Measurements from ENCODE around the gene USP17L25. TPM values are rescaled to one million over a fixed set of nuclear protein-coding genes. Genes with fewer than 3 reads are reported as not detected.
"Not testable (repeated sequence)": the region's sequence is repeated elsewhere in the genome, so short reads cannot be mapped to it uniquely, and the experiment has no call there.

The USP17L25 gene
- total and polyA plus RNA-seq, 2 donors (not counting 3 experiments of a cell fraction or from before 2014, with no cell fraction given): not detected

- H3K9ac ChIP-seq (replicated peaks; ENCODE audit: extremely low read depth, insufficient read depth, low read length); dilution Hi-C loops (cut with MboI; ENCODE audit: extremely low pct_ligation_motif_present, low sequenced_read_pairs); H3K4me3 ChIP-seq (replicated peaks in 1 of 3; ENCODE audit: insufficient read depth in 1 of 3, low read depth in 1 of 3, low read length in 3 of 3); FAIRE-seq; H3K36me3 ChIP-seq (ENCODE audit: control insufficient read depth in 2 of 2, extremely low read depth in 1 of 2, insufficient read depth in 2 of 2, low read length in 2 of 2); BruUV-seq (replicated peaks); H3K79me2 ChIP-seq (ENCODE audit: control insufficient read depth, insufficient read depth, low read length); H3K9me3 ChIP-seq (replicated peaks; ENCODE audit: control insufficient read depth, insufficient read depth, low read length); H3K9me1 ChIP-seq (replicated peaks; ENCODE audit: control insufficient read depth, extremely low read depth, insufficient read depth, low read length); POLR2A ChIA-PET; CTCF ChIA-PET; intact Hi-C loops (cut with micrococcal nuclease); H3K27me3 ChIP-seq (ENCODE audit: control insufficient read depth in 2 of 2, insufficient read depth in 2 of 2, low read length in 2 of 2); H3K4me1 ChIP-seq (ENCODE audit: control insufficient read depth, extremely low read depth, insufficient read depth, low read length); H3K27ac ChIP-seq (ENCODE audit: insufficient read depth, low read depth, low read length); DNase-seq (ENCODE audit: low read depth, low spot score); H4K20me1 ChIP-seq (replicated peaks; ENCODE audit: control insufficient read depth, extremely low read depth, insufficient read depth, low read length); H3K4me2 ChIP-seq (ENCODE audit: insufficient read depth, low read length); H2AFZ ChIP-seq (ENCODE audit: low read depth, low read length): not testable (repeated sequence)
Measured at GRCh38 chr4:9353338-9353737, 23.6 kb downstream of the USP17L25 start, which contains the start of gene USP17L29. Gene USP17L29 (plus strand): TSS chr4:9353638. CDS start chr4:9353638, 0 bp downstream.

GRCh38 chr4:9362829-9363228 lies 33.1 kb downstream of the USP17L25 start, which contains the start of gene USP17L30:
Gene USP17L30 (plus strand): TSS chr4:9363129. CDS start chr4:9363129, 0 bp downstream.
- H3K27me3 ChIP-seq (ENCODE audit: control insufficient read depth in 2 of 2, insufficient read depth in 2 of 2, low read length in 2 of 2); CTCF ChIA-PET; POLR2A ChIA-PET; H3K9me1 ChIP-seq (replicated peaks; ENCODE audit: control insufficient read depth, extremely low read depth, insufficient read depth, low read length); dilution Hi-C loops (cut with MboI; ENCODE audit: extremely low pct_ligation_motif_present, low sequenced_read_pairs); H3K36me3 ChIP-seq (ENCODE audit: control insufficient read depth in 2 of 2, extremely low read depth in 1 of 2, insufficient read depth in 2 of 2, low read length in 2 of 2); DNase-seq (ENCODE audit: low read depth, low spot score); H3K27ac ChIP-seq (ENCODE audit: insufficient read depth, low read depth, low read length); H4K20me1 ChIP-seq (replicated peaks; ENCODE audit: control insufficient read depth, extremely low read depth, insufficient read depth, low read length); H3K9ac ChIP-seq (replicated peaks; ENCODE audit: extremely low read depth, insufficient read depth, low read length); BruUV-seq (replicated peaks); H2AFZ ChIP-seq (ENCODE audit: low read depth, low read length); intact Hi-C loops (cut with micrococcal nuclease); H3K4me2 ChIP-seq (ENCODE audit: insufficient read depth, low read length); H3K4me1 ChIP-seq (ENCODE audit: control insufficient read depth, extremely low read depth, insufficient read depth, low read length); FAIRE-seq; H3K9me3 ChIP-seq (replicated peaks; ENCODE audit: control insufficient read depth, insufficient read depth, low read length); H3K4me3 ChIP-seq (replicated peaks in 1 of 3; ENCODE audit: insufficient read depth in 1 of 3, low read depth in 1 of 3, low read length in 3 of 3); H3K79me2 ChIP-seq (ENCODE audit: control insufficient read depth, insufficient read depth, low read length): not testable (repeated sequence)

GRCh38 chr4:9379881-9380280 lies 50.2 kb downstream of the USP17L25 start:
- H2AFZ ChIP-seq (ENCODE audit: low read depth, low read length); H3K27me3 ChIP-seq (ENCODE audit: control insufficient read depth in 2 of 2, insufficient read depth in 2 of 2, low read length in 2 of 2); H3K27ac ChIP-seq (ENCODE audit: insufficient read depth, low read depth, low read length); H3K4me3 ChIP-seq (replicated peaks in 1 of 3; ENCODE audit: insufficient read depth in 1 of 3, low read depth in 1 of 3, low read length in 3 of 3); dilution Hi-C loops (cut with MboI; ENCODE audit: extremely low pct_ligation_motif_present, low sequenced_read_pairs); H3K4me1 ChIP-seq (ENCODE audit: control insufficient read depth, extremely low read depth, insufficient read depth, low read length); H3K9me3 ChIP-seq (replicated peaks; ENCODE audit: control insufficient read depth, insufficient read depth, low read length); H3K36me3 ChIP-seq (ENCODE audit: control insufficient read depth in 2 of 2, extremely low read depth in 1 of 2, insufficient read depth in 2 of 2, low read length in 2 of 2); CTCF ChIA-PET; H3K9ac ChIP-seq (replicated peaks; ENCODE audit: extremely low read depth, insufficient read depth, low read length); H4K20me1 ChIP-seq (replicated peaks; ENCODE audit: control insufficient read depth, extremely low read depth, insufficient read depth, low read length); DNase-seq (ENCODE audit: low read depth, low spot score); FAIRE-seq; H3K79me2 ChIP-seq (ENCODE audit: control insufficient read depth, insufficient read depth, low read length); POLR2A ChIA-PET; H3K4me2 ChIP-seq (ENCODE audit: insufficient read depth, low read length); BruUV-seq (replicated peaks); H3K9me1 ChIP-seq (replicated peaks; ENCODE audit: control insufficient read depth, extremely low read depth, insufficient read depth, low read length); intact Hi-C loops (cut with micrococcal nuclease): not testable (repeated sequence)

Other genes starting within 250 kb of the USP17L25 start
- not detected in 2 replicates for gene FAM90A26, start 159.5 kb upstream of the USP17L25 start, total RNA-seq
- not detected in 2 replicates for gene FAM90A26, start 159.5 kb upstream of the USP17L25 start, polyA plus RNA-seq
- not detected in 2 replicates for gene USP17L10, start 119.3 kb upstream of the USP17L25 start, total RNA-seq
- gene USP17L10, start 119.3 kb upstream of the USP17L25 start, polyA plus RNA-seq: not detected in 2 replicates
- not detected in 2 replicates for gene USP17L11, start 114.5 kb upstream of the USP17L25 start, total RNA-seq
- gene USP17L11, start 114.5 kb upstream of the USP17L25 start, polyA plus RNA-seq: not detected in 2 replicates
- not detected in 2 replicates for gene USP17L12, start 109.8 kb upstream of the USP17L25 start, total RNA-seq
- gene USP17L12, start 109.8 kb upstream of the USP17L25 start, polyA plus RNA-seq: not detected in 2 replicates
- not detected in 2 replicates for gene USP17L13, start 105.0 kb upstream of the USP17L25 start, total RNA-seq
- gene USP17L13, start 105.0 kb upstream of the USP17L25 start, polyA plus RNA-seq: not detected in 2 replicates
- gene USP17L15, start 95.5 kb upstream of the USP17L25 start, total RNA-seq: not detected in 2 replicates
- gene USP17L15, start 95.5 kb upstream of the USP17L25 start, polyA plus RNA-seq: not detected in 2 replicates
- not detected in 2 replicates for gene USP17L17, start 86.0 kb upstream of the USP17L25 start, total RNA-seq
- not detected in 2 replicates for gene USP17L17, start 86.0 kb upstream of the USP17L25 start, polyA plus RNA-seq
- not detected in 2 replicates for gene USP17L18, start 81.3 kb upstream of the USP17L25 start, total RNA-seq
- not detected in 2 replicates for gene USP17L18, start 81.3 kb upstream of the USP17L25 start, polyA plus RNA-seq
- gene USP17L19, start 76.5 kb upstream of the USP17L25 start, total RNA-seq: not detected in 2 replicates
- not detected in 2 replicates for gene USP17L19, start 76.5 kb upstream of the USP17L25 start, polyA plus RNA-seq
- gene USP17L20, start 71.8 kb upstream of the USP17L25 start, total RNA-seq: not detected in 2 replicates
- gene USP17L20, start 71.8 kb upstream of the USP17L25 start, polyA plus RNA-seq: not detected in 2 replicates
- not detected in 2 replicates for gene USP17L21, start 67.0 kb upstream of the USP17L25 start, total RNA-seq
- gene USP17L21, start 67.0 kb upstream of the USP17L25 start, polyA plus RNA-seq: not detected in 2 replicates
- not detected in 2 replicates for gene USP17L22, start 62.3 kb upstream of the USP17L25 start, total RNA-seq
- gene USP17L22, start 62.3 kb upstream of the USP17L25 start, polyA plus RNA-seq: not detected in 2 replicates
- not detected in 2 replicates for gene USP17L24, start 4.7 kb upstream of the USP17L25 start, total RNA-seq
- gene USP17L24, start 4.7 kb upstream of the USP17L25 start, polyA plus RNA-seq: not detected in 2 replicates
- gene USP17L26, start 4.7 kb downstream of the USP17L25 start, total RNA-seq: not detected in 2 replicates
- not detected in 2 replicates for gene USP17L26, start 4.7 kb downstream of the USP17L25 start, polyA plus RNA-seq
- gene USP17L5, start 9.5 kb downstream of the USP17L25 start, total RNA-seq: not detected in 2 replicates
- gene USP17L5, start 9.5 kb downstream of the USP17L25 start, polyA plus RNA-seq: not detected in 2 replicates
- gene USP17L27, start 14.2 kb downstream of the USP17L25 start, total RNA-seq: not detected in 2 replicates
- not detected in 2 replicates for gene USP17L27, start 14.2 kb downstream of the USP17L25 start, polyA plus RNA-seq
- gene USP17L28, start 19.0 kb downstream of the USP17L25 start, total RNA-seq: not detected in 2 replicates
- gene USP17L28, start 19.0 kb downstream of the USP17L25 start, polyA plus RNA-seq: not detected in 2 replicates
- gene USP17L29, start 23.7 kb downstream of the USP17L25 start, total RNA-seq: not detected in 2 replicates
- gene USP17L29, start 23.7 kb downstream of the USP17L25 start, polyA plus RNA-seq: not detected in 2 replicates
- gene USP17L30, start 33.2 kb downstream of the USP17L25 start, total RNA-seq: not detected in 2 replicates
- gene USP17L30, start 33.2 kb downstream of the USP17L25 start, polyA plus RNA-seq: not detected in 2 replicates
- gene DEFB131A, start 114.5 kb downstream of the USP17L25 start, total RNA-seq: not detected in 2 replicates
- not detected in 2 replicates for gene DEFB131A, start 114.5 kb downstream of the USP17L25 start, polyA plus RNA-seq